ENCODE results near the gene OR5H1. TPM values are rescaled to one million over a fixed set of nuclear protein-coding genes. Genes with fewer than 3 reads are reported as not detected.

OR5H1 gene
- total and polyA plus RNA-seq, 2 of the 4 experiments (the other 2 are of a cell fraction) = not detected

- H3K18ac ChIP-seq (ENCODE audit: low read depth, low read length) = no peak overlapping the region
- H3K23ac ChIP-seq (ENCODE audit: low read depth, low read length) = no peak overlapping the region
- POLR2A ChIA-PET (ENCODE audit: unreplicated experiment) = no interaction called here
- H3K9ac ChIP-seq (ENCODE audit: low read depth, low read length) = no peak overlapping the region
- no peak overlapping the region for H2AK9ac ChIP-seq (replicated peaks; ENCODE audit: low read depth, low read length, poor library complexity)
- H3K4me2 ChIP-seq (ENCODE audit: low read depth, low read length) = no peak overlapping the region
- no peak overlapping the region for H2BK20ac ChIP-seq (ENCODE audit: low read depth, low read length)
- in situ Hi-C loops (cut with MboI; ENCODE audit: low sequenced_read_pairs) (no loop called here), dilution Hi-C loops (cut with HindIII; ENCODE audit: low sequenced_read_pairs, unreplicated experiment) (no loop called here), intact Hi-C loops (cut with micrococcal nuclease) (no loop called here)
- H3K9me1 ChIP-seq (ENCODE audit: insufficient read depth, low read length) = no peaks in the 10 kb centered on the region
- ATAC-seq (ENCODE audit: low read depth) (no peak), DNase-seq (no peak)
- no peak overlapping the region for H2BK5ac ChIP-seq (ENCODE audit: low read depth, low read length, poor library complexity, severe bottlenecking)
- CTCF ChIA-PET = no interaction called here
- no peak overlapping the region for H3K56ac ChIP-seq (ENCODE audit: extremely low read depth, insufficient read depth, low read length)
- WGBS, 2 experiments (ENCODE audit: extremely low coverage in 2 of 2, insufficient read length in 1 of 2) = 67% methylated on average over 1 of the region's 4 CpGs; no CpG with 5 or more reads in 1 of the 2 experiments
- H2BK120ac ChIP-seq (ENCODE audit: low read depth, low read length) = no peak overlapping the region
- no peaks in the 10 kb centered on the region for H3K27me3 ChIP-seq (ENCODE audit: control insufficient read depth, insufficient read depth, low read length)
- no peak overlapping the region for H3K4me3 ChIP-seq (ENCODE audit: insufficient read depth, low read depth, low read length)
- H2AK5ac ChIP-seq (ENCODE audit: low read depth, low read length) = no peak overlapping the region
- no peaks in the 10 kb centered on the region for H3K9me3 ChIP-seq (ENCODE audit: control insufficient read depth, insufficient read depth, low read length)
- no peak overlapping the region for H4K8ac ChIP-seq (ENCODE audit: low read depth in 2 of 2, low read length in 2 of 2)
- H2AFZ ChIP-seq (replicated peaks; ENCODE audit: low read length, poor library complexity) = no peak overlapping the region
- H4K91ac ChIP-seq (ENCODE audit: insufficient read depth, low read depth, low read length) = no peak overlapping the region
- TF ChIP-seq MAZ (IDR thresholded peaks at IDR 0.05; ENCODE audit: borderline replicate concordance, low read depth, low read length) = no peak
- TF ChIP-seq SMC3 (IDR thresholded peaks at IDR 0.05; ENCODE audit: low read depth, low read length) = no peak
- TF ChIP-seq POLR2A (IDR thresholded peaks at IDR 0.05; ENCODE audit: low read depth, low read length) = no peak
- TF ChIP-seq RAD21 (IDR thresholded peaks at IDR 0.05; ENCODE audit: low read length) = no peak
- no peak for TF ChIP-seq BHLHE40 (IDR thresholded peaks at IDR 0.05; ENCODE audit: low read depth, low read length)
- no peak for TF ChIP-seq RCOR1 (IDR thresholded peaks at IDR 0.05; ENCODE audit: insufficient replicate concordance, low read length)
- TF ChIP-seq CTCF (conservative IDR thresholded peaks at IDR 0.05; ENCODE audit: low read depth, low read length) = no peak
- TF ChIP-seq MAFK (IDR thresholded peaks at IDR 0.05; ENCODE audit: low read depth, low read length) = no peak
- TF ChIP-seq, protein P1, sequence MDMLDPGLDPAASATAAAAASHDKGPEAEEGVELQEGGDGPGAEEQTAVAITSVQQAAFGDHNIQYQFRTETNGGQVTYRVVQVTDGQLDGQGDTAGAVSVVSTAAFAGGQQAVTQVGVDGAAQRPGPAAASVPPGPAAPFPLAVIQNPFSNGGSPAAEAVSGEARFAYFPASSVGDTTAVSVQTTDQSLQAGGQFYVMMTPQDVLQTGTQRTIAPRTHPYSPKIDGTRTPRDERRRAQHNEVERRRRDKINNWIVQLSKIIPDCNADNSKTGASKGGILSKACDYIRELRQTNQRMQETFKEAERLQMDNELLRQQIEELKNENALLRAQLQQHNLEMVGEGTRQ (IDR thresholded peaks at IDR 0.05; ENCODE audit: low read depth, low read length) = no peak
- TF ChIP-seq FOS (IDR thresholded peaks at IDR 0.05; ENCODE audit: low read depth, low read length) = no peak
- TF ChIP-seq CHD1 (IDR thresholded peaks at IDR 0.05; ENCODE audit: low read depth, low read length) = no peak
- TF ChIP-seq RFX5 (IDR thresholded peaks at IDR 0.05; ENCODE audit: low read depth, low read length) = no peak
- no peaks in the 10 kb centered on the region for H3K36me3 ChIP-seq (ENCODE audit: control insufficient read depth, insufficient read depth, low read length)
- H3K4ac ChIP-seq (ENCODE audit: low read depth, low read length) = no peak overlapping the region
- no peak overlapping the region for H3K14ac ChIP-seq (replicated peaks; ENCODE audit: low read depth, low read length)
- no peak overlapping the region for H2BK15ac ChIP-seq (ENCODE audit: low read depth, low read length)
- H3K4me1 ChIP-seq (ENCODE audit: control insufficient read depth, insufficient read depth, low read length) = no peaks in the 10 kb centered on the region
- no peak overlapping the region for H4K5ac ChIP-seq (ENCODE audit: low read depth, low read length)
- BruUV-seq (replicated peaks) = no TSS peak
- H4K20me1 ChIP-seq (ENCODE audit: insufficient read depth, low read length) = no peaks in the 10 kb centered on the region
- H3K27ac ChIP-seq (ENCODE audit: insufficient read depth, low read length) = no peak overlapping the region
- no peaks in the 10 kb centered on the region for H3K79me1 ChIP-seq (ENCODE audit: low read depth in 1 of 2, low read length in 2 of 2)
Observed at GRCh38 chr3:98099848-98100247, 30.7 kb upstream of the OR5H1 start.
